Calu3 (cell line): ENCODE measurements around the gene SETX. TPM values are rescaled to one million over a fixed set of nuclear protein-coding genes. Genes with fewer than 3 reads are reported as not detected.

Experiments
- BruUV-seq: library from RNA; stranded (reverse); fragments of 400-500 nt; replicated peaks from 2 replicates; lab custom pipeline; 2021; lab: Mats Ljungman, UMichigan
- CTCF ChIA-PET: fragments of 300-600 bp; sonication (Branson Sonifier 250); formaldehyde crosslinking; loops from one replicate; lab custom pipeline; 2022; ENCODE audit warnings: antibody characterized with exemption; lab: Charles Lee
- DNase-seq: peaks from one replicate; pipeline ENCODE4 v3.0.0; 2022
- H3K27ac Mint-ChIP-seq: one replicate; pipeline ENCODE4 v1.8.0; 2022; ENCODE audit warnings: mixed read lengths; ENCODE audit not compliant: unreplicated experiment
- H3K27me3 Mint-ChIP-seq: one replicate; pipeline ENCODE4 v1.8.0; 2022; ENCODE audit warnings: mixed read lengths; ENCODE audit not compliant: unreplicated experiment
- H3K36me3 Mint-ChIP-seq: one replicate; pipeline ENCODE4 v1.8.0; 2022; ENCODE audit warnings: mild to moderate bottlenecking, moderate library complexity, mixed read lengths; ENCODE audit not compliant: insufficient read depth, unreplicated experiment
- H3K4me1 Mint-ChIP-seq: one replicate; pipeline ENCODE4 v1.8.0; 2022; ENCODE audit warnings: mild to moderate bottlenecking, low read depth, mixed read lengths; ENCODE audit not compliant: unreplicated experiment
- H3K4me3 Mint-ChIP-seq: one replicate; pipeline ENCODE4 v1.8.0; 2022; ENCODE audit warnings: mild to moderate bottlenecking, low read depth, moderate library complexity, mixed read lengths; ENCODE audit not compliant: unreplicated experiment
- H3K9me3 Mint-ChIP-seq: one replicate; pipeline ENCODE4 v1.8.0; 2022; ENCODE audit warnings: low read depth, mixed read lengths; ENCODE audit not compliant: unreplicated experiment
- intact Hi-C: fragments of 100-400 bp; cut with micrococcal nuclease; formaldehyde crosslinking; loops from one replicate; pipeline ENCODE4 v1.10.0; 2022; ENCODE audit not compliant: unreplicated experiment
- total RNA-seq: library from RNA; stranded (reverse); gene quantifications from 2 replicates; pipeline ENCODE4 v1.2.3, GENCODE V29; 2022
- TF ChIP-seq, protein P1 (sequence below): fragments of 200-600 bp; IDR thresholded peaks from one replicate; pipeline ENCODE4 v1.8.0; 2022; ENCODE audit warnings: antibody characterized with exemption; ENCODE audit not compliant: unreplicated experiment

The SETX gene
- total RNA-seq, 1 experiment from 2014 or later: 24.2 TPM

DNA sequence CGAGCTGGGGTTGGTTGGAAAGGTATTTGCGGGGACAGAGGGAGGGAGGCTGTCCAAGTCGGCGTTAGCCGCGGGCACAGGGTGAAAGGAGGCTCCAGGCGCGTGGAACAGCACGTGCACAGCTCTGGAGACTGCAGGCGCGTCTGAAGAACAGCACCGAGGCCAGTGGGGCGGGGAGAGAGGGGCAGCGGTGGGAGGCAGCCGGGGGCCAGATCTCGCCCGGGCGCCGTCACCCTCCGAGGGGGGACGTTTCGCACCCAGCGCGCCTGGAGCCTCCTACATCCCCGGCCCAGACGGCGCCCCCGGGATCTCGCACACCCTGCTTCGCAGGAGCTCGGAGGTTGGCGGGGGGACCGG lies 113.3 kb downstream of the SETX start:
- Mint-ChIP-seq H3K9me3 (no peaks in the 10 kb centered on the region), H3K27ac (no peak overlapping the region), H3K27me3 (peaks cover 79% of the 10 kb centered on the region), H3K36me3 (peaks cover 12% of the 10 kb centered on the region), H3K4me1 (peaks cover 14% of the 10 kb centered on the region), H3K4me3 (peak overlapping the region; percentile 72)
- intact Hi-C loops: no loop called here
- CTCF ChIA-PET: interaction anchor here (0.7 to 0.8 kb wide), 3 partner anchors 21 to 918 kb away, joined by 3 to 9 read pairs (median 3); no protein-coding TSS in a partner anchor
- DNase-seq: no peak
- BruUV-seq: no TSS peak
- TF ChIP-seq, protein P1, sequence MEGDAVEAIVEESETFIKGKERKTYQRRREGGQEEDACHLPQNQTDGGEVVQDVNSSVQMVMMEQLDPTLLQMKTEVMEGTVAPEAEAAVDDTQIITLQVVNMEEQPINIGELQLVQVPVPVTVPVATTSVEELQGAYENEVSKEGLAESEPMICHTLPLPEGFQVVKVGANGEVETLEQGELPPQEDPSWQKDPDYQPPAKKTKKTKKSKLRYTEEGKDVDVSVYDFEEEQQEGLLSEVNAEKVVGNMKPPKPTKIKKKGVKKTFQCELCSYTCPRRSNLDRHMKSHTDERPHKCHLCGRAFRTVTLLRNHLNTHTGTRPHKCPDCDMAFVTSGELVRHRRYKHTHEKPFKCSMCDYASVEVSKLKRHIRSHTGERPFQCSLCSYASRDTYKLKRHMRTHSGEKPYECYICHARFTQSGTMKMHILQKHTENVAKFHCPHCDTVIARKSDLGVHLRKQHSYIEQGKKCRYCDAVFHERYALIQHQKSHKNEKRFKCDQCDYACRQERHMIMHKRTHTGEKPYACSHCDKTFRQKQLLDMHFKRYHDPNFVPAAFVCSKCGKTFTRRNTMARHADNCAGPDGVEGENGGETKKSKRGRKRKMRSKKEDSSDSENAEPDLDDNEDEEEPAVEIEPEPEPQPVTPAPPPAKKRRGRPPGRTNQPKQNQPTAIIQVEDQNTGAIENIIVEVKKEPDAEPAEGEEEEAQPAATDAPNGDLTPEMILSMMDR: no peak

DNA sequence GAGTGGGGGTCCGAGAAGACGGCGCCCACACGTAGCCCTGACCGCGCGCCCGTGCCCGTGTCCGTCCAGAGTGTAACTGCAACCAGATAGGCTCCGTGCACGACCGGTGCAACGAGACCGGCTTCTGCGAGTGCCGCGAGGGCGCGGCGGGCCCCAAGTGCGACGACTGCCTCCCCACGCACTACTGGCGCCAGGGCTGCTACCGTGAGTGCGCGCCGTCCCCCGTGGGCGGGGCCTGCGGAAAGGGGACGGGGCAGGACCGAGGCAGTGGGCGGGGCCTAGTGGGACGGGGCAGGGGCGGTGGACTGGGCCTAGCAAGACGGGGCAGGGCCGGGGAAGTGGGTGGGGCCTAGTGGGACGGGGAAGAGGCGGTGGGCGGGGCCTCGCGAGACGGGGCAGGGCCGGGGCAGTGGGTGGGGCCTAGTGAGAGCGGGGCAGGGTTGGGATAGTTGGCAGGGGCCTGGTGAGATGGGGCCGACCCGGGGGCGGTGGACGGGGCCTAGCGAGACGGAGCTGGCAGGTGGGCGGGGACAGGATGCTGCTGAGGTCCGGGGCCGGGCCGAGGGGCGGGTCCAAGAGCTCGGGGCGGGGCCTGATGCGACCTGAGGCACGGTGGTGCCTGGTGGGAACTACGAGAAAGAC lies 113.8 kb downstream of the SETX start:
- BruUV-seq: no TSS peak
- H3K27ac Mint-ChIP-seq: no peak overlapping the region
- TF ChIP-seq, protein P1: no peak
- DNase-seq: peak; percentile 79
- peak overlapping the region; percentile 72 for H3K4me3 Mint-ChIP-seq
- H3K36me3 Mint-ChIP-seq: peaks cover 12% of the 10 kb centered on the region
- peaks cover 82% of the 10 kb centered on the region for H3K27me3 Mint-ChIP-seq
- CTCF ChIA-PET: interaction anchor here (0.7 to 0.8 kb wide), 3 partner anchors 21 to 918 kb away, joined by 3 to 9 read pairs (median 3); no protein-coding TSS in a partner anchor
- H3K9me3 Mint-ChIP-seq: no peaks in the 10 kb centered on the region
- intact Hi-C loops: no loop called here
- H3K4me1 Mint-ChIP-seq: peaks cover 15% of the 10 kb centered on the region

- peaks cover 15% of the 10 kb centered on the region for H3K4me1 Mint-ChIP-seq
- no TSS peak for BruUV-seq
- H3K27me3 Mint-ChIP-seq: peaks cover 90% of the 10 kb centered on the region
- CTCF ChIA-PET: no interaction called here
- peak overlapping the region; percentile 72 for H3K4me3 Mint-ChIP-seq
- peaks cover 12% of the 10 kb centered on the region for H3K36me3 Mint-ChIP-seq
- TF ChIP-seq, protein P1: no peak
- DNase-seq: no peak
- no peak overlapping the region for H3K27ac Mint-ChIP-seq
- intact Hi-C loops: no loop called here
- no peaks in the 10 kb centered on the region for H3K9me3 Mint-ChIP-seq
Observed at GRCh38 chr9:132239999-132240840, 114.6 kb downstream of the SETX start.

- no TSS peak for BruUV-seq
- Mint-ChIP-seq H3K36me3 (peaks cover 12% of the 10 kb centered on the region), H3K9me3 (no peaks in the 10 kb centered on the region), H3K4me3 (no peak overlapping the region), H3K4me1 (peaks cover 15% of the 10 kb centered on the region), H3K27me3 (peaks cover 92% of the 10 kb centered on the region), H3K27ac (no peak overlapping the region)
- DNase-seq: no peak
- TF ChIP-seq, protein P1: no peak
- CTCF ChIA-PET: no interaction called here
- intact Hi-C loops: no loop called here
Observed at GRCh38 chr9:132239518-132239917, 115.3 kb downstream of the SETX start.
